Neural progenitor cell (in vitro differentiated cells): Measurements from ENCODE around the gene CRYBA4.

Source experiments
- CTCF ChIP-seq: fragments of 200-600 bp; sonication (generic); IDR thresholded peaks from 2 replicates; pipeline ENCODE4 v1.5.1; 2017; ENCODE audit warnings: antibody characterized with exemption, mild to moderate bottlenecking
- EZH2 ChIP-seq: fragments of 200-600 bp; sonication (generic); IDR thresholded peaks from 2 replicates; pipeline ENCODE4 v1.6.1; 2017; ENCODE audit warnings: antibody characterized with exemption, mild to moderate bottlenecking, moderate library complexity

- TF ChIP-seq CTCF (no peak), EZH2 (no peak)
Observed at GRCh38 chr22:26658671-26659478, 37.1 kb downstream of the CRYBA4 start.
